Loucy (cell line): Measurements from ENCODE around the gene ARHGAP19.

ENCODE experiments used
- EZH2phosphoT487 ChIP-seq: fragments of 200-600 bp; IDR thresholded peaks from 2 replicates; pipeline ENCODE4 v1.6.1; 2018; ENCODE audit warnings: antibody characterized with exemption, mild to moderate bottlenecking, moderate library complexity, borderline replicate concordance
- TF ChIP-seq, protein P1 (sequence below): fragments of 200-600 bp; sonication (generic); conservative IDR thresholded peaks from 2 replicates; pipeline ENCODE4 v1.5.1; 2014; ENCODE audit warnings: mild to moderate bottlenecking, antibody characterized with exemption, low read length

DNA sequence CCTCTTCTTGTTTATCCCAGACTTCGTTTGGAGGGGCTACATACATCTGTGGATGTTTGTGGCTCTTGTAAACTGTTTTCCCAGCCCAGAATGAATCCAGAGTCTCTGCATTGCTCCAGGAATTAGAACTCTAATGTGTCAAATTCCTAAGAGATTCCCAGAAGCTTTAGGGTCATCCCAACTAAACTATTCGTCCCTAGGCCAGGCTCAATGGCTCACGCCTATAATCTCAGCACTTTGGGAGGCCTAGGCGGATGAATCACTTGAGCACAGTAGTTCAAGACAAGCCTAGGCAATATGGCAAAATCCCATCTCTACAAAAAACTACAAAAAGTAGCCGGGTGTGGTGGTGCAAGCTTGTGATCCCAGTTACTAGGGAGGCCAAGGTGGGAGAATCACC is 28.5 kb downstream of the ARHGAP19 start:
- TF ChIP-seq, protein P1, sequence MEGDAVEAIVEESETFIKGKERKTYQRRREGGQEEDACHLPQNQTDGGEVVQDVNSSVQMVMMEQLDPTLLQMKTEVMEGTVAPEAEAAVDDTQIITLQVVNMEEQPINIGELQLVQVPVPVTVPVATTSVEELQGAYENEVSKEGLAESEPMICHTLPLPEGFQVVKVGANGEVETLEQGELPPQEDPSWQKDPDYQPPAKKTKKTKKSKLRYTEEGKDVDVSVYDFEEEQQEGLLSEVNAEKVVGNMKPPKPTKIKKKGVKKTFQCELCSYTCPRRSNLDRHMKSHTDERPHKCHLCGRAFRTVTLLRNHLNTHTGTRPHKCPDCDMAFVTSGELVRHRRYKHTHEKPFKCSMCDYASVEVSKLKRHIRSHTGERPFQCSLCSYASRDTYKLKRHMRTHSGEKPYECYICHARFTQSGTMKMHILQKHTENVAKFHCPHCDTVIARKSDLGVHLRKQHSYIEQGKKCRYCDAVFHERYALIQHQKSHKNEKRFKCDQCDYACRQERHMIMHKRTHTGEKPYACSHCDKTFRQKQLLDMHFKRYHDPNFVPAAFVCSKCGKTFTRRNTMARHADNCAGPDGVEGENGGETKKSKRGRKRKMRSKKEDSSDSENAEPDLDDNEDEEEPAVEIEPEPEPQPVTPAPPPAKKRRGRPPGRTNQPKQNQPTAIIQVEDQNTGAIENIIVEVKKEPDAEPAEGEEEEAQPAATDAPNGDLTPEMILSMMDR = no peak
- no peak for TF ChIP-seq EZH2phosphoT487
